H9 (cell line): Measurements from ENCODE around the gene RNF157. TPM values are rescaled to one million over a fixed set of nuclear protein-coding genes. Genes with fewer than 3 reads are reported as not detected.
"Not testable (repeated sequence)": the region's sequence is repeated elsewhere in the genome, so short reads cannot be mapped to it uniquely, and the experiment has no call there.

Experiments
- DNase-seq: peaks from one replicate; pipeline ENCODE4 v3.0.0-alpha.2; 2017
- H2AFZ ChIP-seq: one replicate; pipeline ENCODE4 v1.6.1; 2013; ENCODE audit warnings: mild to moderate bottlenecking, low read length, control low read depth, moderate library complexity
- H2AK5ac ChIP-seq: 2 replicates; pipeline ENCODE4 v1.6.1; 2013; ENCODE audit warnings: low read length, control low read depth, mixed read lengths; ENCODE audit not compliant: insufficient read length
- H2BK120ac ChIP-seq: one replicate; pipeline ENCODE4 v1.6.1; 2013; ENCODE audit warnings: low read depth, mild to moderate bottlenecking, low read length, control low read depth, inconsistent platforms; ENCODE audit not compliant: poor library complexity, severe bottlenecking
- H2BK12ac ChIP-seq: 2 replicates; pipeline ENCODE4 v1.6.1; 2013; ENCODE audit warnings: low read length, control low read depth, mixed read lengths, low read depth; ENCODE audit not compliant: insufficient read length
- H2BK15ac ChIP-seq: 2 replicates; pipeline ENCODE4 v1.6.1; 2013; ENCODE audit warnings: low read depth, low read length, control low read depth
- H2BK20ac ChIP-seq: one replicate; pipeline ENCODE4 v1.6.1; 2013; ENCODE audit warnings: low read depth, mild to moderate bottlenecking, low read length, control low read depth, inconsistent platforms; ENCODE audit not compliant: poor library complexity, severe bottlenecking
- H2BK5ac ChIP-seq: 2 replicates; pipeline ENCODE4 v1.6.1; 2013; ENCODE audit warnings: low read length, control low read depth, mixed read lengths; ENCODE audit not compliant: insufficient read length
- H3K14ac ChIP-seq: 2 replicates; pipeline ENCODE4 v1.6.1; 2013; ENCODE audit warnings: low read length, control low read depth; ENCODE audit not compliant: insufficient read depth
- H3K18ac ChIP-seq: 2 replicates; pipeline ENCODE4 v1.6.1; 2013; ENCODE audit warnings: low read depth, mild to moderate bottlenecking, mixed read lengths, low read length, control low read depth; ENCODE audit not compliant: insufficient read length
- H3K23ac ChIP-seq: 2 replicates; pipeline ENCODE4 v1.6.1; 2013; ENCODE audit warnings: low read length, control low read depth, mixed read lengths, low read depth; ENCODE audit not compliant: insufficient read length
- H3K23me2 ChIP-seq: 2 replicates; pipeline ENCODE4 v1.6.1; 2013; ENCODE audit warnings: low read depth, mild to moderate bottlenecking, mixed read lengths, low read length, control low read depth; ENCODE audit not compliant: insufficient read length, poor library complexity, severe bottlenecking
- H3K27ac ChIP-seq: 2 replicates; pipeline ENCODE4 v1.5.1; 2013; ENCODE audit warnings: low read length, control low read depth, mixed read lengths, low read depth; ENCODE audit not compliant: insufficient read length
- H3K27me3 ChIP-seq: 2 replicates; pipeline ENCODE4 v1.6.1; 2013; ENCODE audit warnings: low read length, control low read depth, inconsistent platforms; ENCODE audit not compliant: insufficient read depth
- H3K4ac ChIP-seq: 2 replicates; pipeline ENCODE4 v1.6.1; 2013; ENCODE audit warnings: low read depth, mild to moderate bottlenecking, control low read depth, inconsistent platforms, low read length, moderate library complexity
- H3K4me1 ChIP-seq: 2 replicates; pipeline ENCODE4 v1.6.1; 2013; ENCODE audit warnings: low read length, control low read depth, inconsistent platforms; ENCODE audit not compliant: insufficient read depth
- H3K4me2 ChIP-seq: 2 replicates; pipeline ENCODE4 v1.6.1; 2013; ENCODE audit warnings: low read length, control low read depth, mixed read lengths; ENCODE audit not compliant: insufficient read length, insufficient read depth
- H3K56ac ChIP-seq: 2 replicates; pipeline ENCODE4 v1.6.1; 2013; ENCODE audit warnings: low read depth, mild to moderate bottlenecking, mixed read lengths, low read length, control low read depth; ENCODE audit not compliant: insufficient read length
- H3K79me1 ChIP-seq: 2 replicates; pipeline ENCODE4 v1.6.1; 2013; ENCODE audit warnings: low read depth, mild to moderate bottlenecking, moderate library complexity, low read length, control low read depth, inconsistent platforms; ENCODE audit not compliant: insufficient read depth, poor library complexity, severe bottlenecking
- H3K79me2 ChIP-seq: 2 replicates; pipeline ENCODE4 v1.6.1; 2013; ENCODE audit warnings: low read length, control low read depth, inconsistent platforms; ENCODE audit not compliant: insufficient read depth
- H3K9ac ChIP-seq: 2 replicates; pipeline ENCODE4 v1.6.1; 2013; ENCODE audit warnings: low read length, control low read depth, mixed read lengths; ENCODE audit not compliant: insufficient read length; ENCODE audit errors: extremely low read depth
- H3K9me3 ChIP-seq: one replicate; pipeline ENCODE4 v1.6.1; 2013; ENCODE audit warnings: low read depth, low read length, inconsistent platforms; ENCODE audit not compliant: control insufficient read depth
- H3T11ph ChIP-seq: one replicate; pipeline ENCODE4 v1.6.1; 2013; ENCODE audit warnings: mild to moderate bottlenecking, low read length, control low read depth, inconsistent platforms
- H4K20me1 ChIP-seq: one replicate; pipeline ENCODE4 v1.6.1; 2013; ENCODE audit not compliant: control insufficient read depth, insufficient read length, insufficient read depth
- H4K5ac ChIP-seq: 2 replicates; pipeline ENCODE4 v1.6.1; 2013; ENCODE audit warnings: low read depth, mild to moderate bottlenecking, mixed read lengths, low read length, control low read depth; ENCODE audit not compliant: insufficient read length
- H4K8ac ChIP-seq: replicated peaks from 2 replicates; pipeline ENCODE4 v1.6.1; 2013; ENCODE audit warnings: low read length, control low read depth, mixed read lengths, low read depth; ENCODE audit not compliant: insufficient read length
- H4K91ac ChIP-seq: 2 replicates; pipeline ENCODE4 v1.6.1; 2013; ENCODE audit warnings: low read depth, mild to moderate bottlenecking, moderate library complexity, mixed read lengths, low read length, control low read depth; ENCODE audit not compliant: insufficient read length
- H3K27ac Mint-ChIP-seq, 3 experiments: 2 replicates in 2 of 3; 3 replicates in 1 of 3; pipeline ENCODE4 v1.8.0; 2020 to 2021; ENCODE audit warnings: mixed read lengths in 3 of 3, mild to moderate bottlenecking in 1 of 3, moderate library complexity in 1 of 3
- H3K27me3 Mint-ChIP-seq: 2 replicates; pipeline ENCODE4 v1.8.0; 2021; ENCODE audit warnings: low read depth, mild to moderate bottlenecking, moderate library complexity, mixed read lengths
- H3K36me3 Mint-ChIP-seq, 3 experiments: 2 replicates in 2 of 3; 3 replicates in 1 of 3; pipeline ENCODE4 v1.8.0; 2020 to 2021; ENCODE audit warnings: low read depth in 3 of 3, mixed read lengths in 3 of 3; ENCODE audit not compliant: insufficient read depth in 1 of 3
- H3K4me1 Mint-ChIP-seq, 2 experiments: 2 replicates each; pipeline ENCODE4 v1.8.0; 2020; ENCODE audit warnings: mixed read lengths in 2 of 2
- H3K4me3 Mint-ChIP-seq, 2 experiments: 2 replicates in 1 of 2; 3 replicates in 1 of 2; pipeline ENCODE4 v1.8.0; 2020 to 2021; ENCODE audit warnings: mild to moderate bottlenecking in 2 of 2, mixed read lengths in 2 of 2, moderate library complexity in 1 of 2
- H3K9me3 Mint-ChIP-seq, 2 experiments: 2 replicates in 1 of 2; 3 replicates in 1 of 2; pipeline ENCODE4 v1.8.0; 2020; ENCODE audit warnings: mild to moderate bottlenecking in 2 of 2, mixed read lengths in 2 of 2, moderate library complexity in 1 of 2
- CTCF ChIP-seq: fragments of 200-600 bp; sonication (generic); conservative IDR thresholded peaks from 3 replicates; pipeline ENCODE4 v1.8.0; 2021; ENCODE audit warnings: antibody characterized with exemption, mild to moderate bottlenecking
- WGBS: extraction: QIAGEN DNeasy Blood & Tissue Kit; methylation state at CpG from one replicate; pipeline ENCODE4 v1.1.7; 2013; ENCODE audit warnings: missing lambda C conversion rate, low lambda C conversion rate, mixed read lengths; ENCODE audit not compliant: insufficient read length; ENCODE audit errors: extremely low coverage; 5-methylcytosine and 5-hydroxymethylcytosine counted together
- total RNA-seq: library from RNA; stranded (reverse); gene quantifications from 2 replicates; pipeline ENCODE4 v1.2.1, GENCODE V29; 2021

Gene RNF157
- total RNA-seq, 1 experiment from 2014 or later: 9.9 TPM

DNA sequence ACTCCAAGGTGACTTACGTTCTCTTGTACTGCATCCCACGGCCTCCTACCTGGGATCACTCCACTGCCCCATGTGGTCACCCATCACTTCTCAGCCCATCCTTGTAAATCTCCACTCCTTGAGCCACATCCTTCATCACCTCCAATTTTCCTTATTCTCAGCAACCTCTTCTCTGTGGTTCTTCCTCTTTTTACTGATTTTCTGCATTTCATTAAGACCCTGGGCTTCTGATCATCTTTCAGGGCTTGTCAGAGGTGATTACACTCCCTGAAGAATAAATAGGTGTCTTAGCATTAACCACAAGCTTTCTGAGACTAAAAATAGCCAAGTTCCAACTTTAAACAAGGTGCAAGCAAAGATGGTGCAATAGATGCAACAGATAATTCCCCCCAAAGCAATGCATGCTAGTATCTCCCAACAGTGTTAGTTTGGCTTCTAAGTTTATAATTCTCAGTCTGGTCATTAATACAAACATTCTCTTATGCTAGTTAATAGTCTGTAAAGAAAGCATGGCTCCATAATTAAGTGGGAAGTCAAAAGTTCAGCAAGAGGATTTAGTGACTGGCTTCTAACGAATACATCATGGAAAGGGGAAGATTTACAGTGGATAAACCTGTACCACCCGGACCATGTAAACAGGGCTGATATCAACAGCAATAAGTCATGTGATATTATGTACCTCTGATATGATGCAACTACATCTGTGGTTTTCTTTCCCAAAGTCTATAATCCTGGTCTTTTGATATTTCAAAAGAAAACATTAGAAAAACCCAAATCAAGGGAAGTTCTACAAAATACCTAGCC lies 51.9 kb downstream of the RNF157 start:
- H4K8ac ChIP-seq: no peak overlapping the region
- no peak overlapping the region for H2BK20ac ChIP-seq
- Mint-ChIP-seq H3K4me3 (no peak overlapping the region), H3K9me3 (no peaks in the 10 kb centered on the region), H3K27me3 (no peaks in the 10 kb centered on the region; the same call in 1 of the 2 replicates), H3K4me1 (peaks cover 15 to 21% of the 10 kb centered on the region in 2 experiments), H3K27ac (no peak overlapping the region), H3K36me3 (no peaks in the 10 kb centered on the region)
- H3K79me1 ChIP-seq: no peaks in the 10 kb centered on the region
- no peaks in the 10 kb centered on the region for H3K23me2 ChIP-seq
- no peak overlapping the region for H3K23ac ChIP-seq
- no peak overlapping the region for H2BK15ac ChIP-seq
- H3K27me3 ChIP-seq: no peaks in the 10 kb centered on the region
- no peaks in the 10 kb centered on the region for H3K79me2 ChIP-seq
- H2AK5ac ChIP-seq: no peak overlapping the region
- no peak overlapping the region for H3K4ac ChIP-seq
- H3T11ph ChIP-seq: no peak overlapping the region
- no peak overlapping the region for H4K91ac ChIP-seq
- H3K18ac ChIP-seq: no peak overlapping the region
- no peaks in the 10 kb centered on the region; the same call in 1 of the 2 replicates for H3K4me1 ChIP-seq
- no peak overlapping the region for H2BK5ac ChIP-seq
- WGBS: no CpG with 5 or more reads among the region's 4 CpGs
- no peak overlapping the region; the same call in 1 of the 2 replicates for H3K14ac ChIP-seq
- H3K4me2 ChIP-seq: no peak overlapping the region
- H3K9me3 ChIP-seq: no peaks in the 10 kb centered on the region
- no peak overlapping the region for H4K5ac ChIP-seq
- no peak for TF ChIP-seq CTCF
- H3K56ac ChIP-seq: no peak overlapping the region
- no peak overlapping the region for H3K9ac ChIP-seq
- H2AFZ ChIP-seq: no peak overlapping the region
- H3K27ac ChIP-seq: no peak overlapping the region
- H4K20me1 ChIP-seq: no peaks in the 10 kb centered on the region
- no peak overlapping the region for H2BK120ac ChIP-seq
- no peak for DNase-seq
- H2BK12ac ChIP-seq: no peak overlapping the region

DNA sequence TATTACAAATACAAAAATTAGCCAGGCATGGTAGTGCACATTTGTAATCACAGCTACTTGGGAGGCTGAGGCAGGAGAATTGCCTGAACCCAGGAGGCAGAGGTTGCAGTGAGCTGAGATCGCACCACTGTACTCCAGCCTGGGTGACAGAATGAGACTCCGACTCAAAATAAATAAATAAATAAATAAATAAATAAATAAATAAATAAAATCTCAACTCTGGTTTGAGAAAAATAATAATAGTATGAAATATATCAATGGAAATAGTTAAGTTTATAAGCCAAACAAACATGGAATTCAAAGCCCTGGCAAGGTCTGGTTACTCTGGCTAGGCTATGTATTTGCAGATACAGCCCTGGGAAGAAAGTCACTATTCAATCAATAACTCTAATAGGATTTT lies 53.5 kb downstream of the RNF157 start:
- not testable (repeated sequence) for H3K79me1 ChIP-seq, H3K27me3 ChIP-seq, H4K20me1 ChIP-seq, H3K18ac ChIP-seq, H3T11ph ChIP-seq, H3K4me3 Mint-ChIP-seq, H3K4ac ChIP-seq, DNase-seq, H3K27ac Mint-ChIP-seq, H4K91ac ChIP-seq, H3K9ac ChIP-seq, H4K8ac ChIP-seq, H3K9me3 Mint-ChIP-seq, H3K27me3 Mint-ChIP-seq, H2AK5ac ChIP-seq, H3K9me3 ChIP-seq, H3K4me2 ChIP-seq, H2BK5ac ChIP-seq, H3K23me2 ChIP-seq, H4K5ac ChIP-seq, H2BK20ac ChIP-seq, H3K4me1 ChIP-seq, H2AFZ ChIP-seq, H3K27ac ChIP-seq, H3K56ac ChIP-seq, H2BK15ac ChIP-seq, H3K36me3 Mint-ChIP-seq, H2BK12ac ChIP-seq, H3K14ac ChIP-seq, H3K79me2 ChIP-seq, H3K23ac ChIP-seq, H2BK120ac ChIP-seq
- no CpG with 5 or more reads among the region's 2 CpGs for WGBS
- H3K4me1 Mint-ChIP-seq: peaks cover 9 to 11% of the 10 kb centered on the region in 2 experiments
